DOHH2 (cell line): Measurements from ENCODE around the gene RXFP4.
"Not testable (repeated sequence)": the region's sequence is repeated elsewhere in the genome, so short reads cannot be mapped to it uniquely, and the experiment has no call there.

Experiments
- H3F3A ChIP-seq: fragments of 200-600 bp; sonication (generic), shearing (Covaris generic); 2 replicates; pipeline ENCODE4 v1.6.0; 2016; ENCODE audit warnings: antibody characterized with exemption, mild to moderate bottlenecking; ENCODE audit not compliant: control insufficient read depth, insufficient read depth
- H3K27ac ChIP-seq: fragments of 200-600 bp; sonication (generic); 2 replicates; pipeline ENCODE4 v1.5.1; 2014; ENCODE audit warnings: low read depth, mild to moderate bottlenecking, low read length, moderate library complexity
- H3K27me3 ChIP-seq: fragments of 200-600 bp; sonication (generic); 2 replicates; pipeline ENCODE4 v1.6.1; 2014; ENCODE audit warnings: mild to moderate bottlenecking, low read length, mixed read lengths; ENCODE audit not compliant: control insufficient read depth
- H3K36me3 ChIP-seq: fragments of 200-600 bp; sonication (generic); 2 replicates; pipeline ENCODE4 v1.6.1; 2014; ENCODE audit warnings: mild to moderate bottlenecking, low read length, moderate library complexity, mixed read lengths; ENCODE audit not compliant: control insufficient read depth
- H3K4me1 ChIP-seq: fragments of 200-600 bp; sonication (generic); 2 replicates; pipeline ENCODE4 v1.6.1; 2014; ENCODE audit warnings: mild to moderate bottlenecking, low read length, mixed read lengths; ENCODE audit not compliant: control insufficient read depth
- H3K4me2 ChIP-seq: fragments of 200-600 bp; sonication (generic); 2 replicates; pipeline ENCODE4 v1.6.0; 2014; ENCODE audit warnings: mild to moderate bottlenecking, low read length, moderate library complexity
- H3K4me3 ChIP-seq: fragments of 200-600 bp; sonication (generic); 2 replicates; pipeline ENCODE4 v1.5.1; 2014; ENCODE audit warnings: mild to moderate bottlenecking, low read length, mixed read lengths
- H3K79me2 ChIP-seq: fragments of 200-600 bp; sonication (generic); 2 replicates; pipeline ENCODE4 v1.6.1; 2014; ENCODE audit warnings: mild to moderate bottlenecking, low read length, mixed read lengths; ENCODE audit not compliant: control insufficient read depth
- H3K9me2 ChIP-seq: fragments of 200-600 bp; sonication (generic); replicated peaks from 2 replicates; pipeline ENCODE4 v1.6.1; 2014; ENCODE audit warnings: mild to moderate bottlenecking, low read length, mixed read lengths; ENCODE audit not compliant: control insufficient read depth
- H3K9me3 ChIP-seq: fragments of 200-600 bp; sonication (generic); 2 replicates; pipeline ENCODE4 v1.6.1; 2014; ENCODE audit warnings: antibody characterized with exemption, low read length, mixed read lengths; ENCODE audit not compliant: control insufficient read depth, insufficient read depth
- H4K20me1 ChIP-seq: fragments of 200-600 bp; sonication (generic); 2 replicates; pipeline ENCODE4 v1.6.0; 2014; ENCODE audit warnings: low read depth, mild to moderate bottlenecking, antibody characterized with exemption, low read length, moderate library complexity; ENCODE audit not compliant: control insufficient read depth, insufficient read depth
- EZH2phosphoT487 ChIP-seq: fragments of 200-600 bp; sonication (generic); IDR thresholded peaks from 2 replicates; pipeline ENCODE4 v1.6.1; 2017; ENCODE audit warnings: borderline replicate concordance, mild to moderate bottlenecking, antibody characterized with exemption, low read length, moderate library complexity, mixed read lengths
- TF ChIP-seq, protein P1 (sequence below): fragments of 200-600 bp; sonication (generic); IDR thresholded peaks from one replicate; pipeline ENCODE4 v1.5.1; 2014; ENCODE audit warnings: antibody characterized with exemption, mild to moderate bottlenecking, low read depth, low read length; ENCODE audit not compliant: poor library complexity, severe bottlenecking

RXFP4 gene, protein sequence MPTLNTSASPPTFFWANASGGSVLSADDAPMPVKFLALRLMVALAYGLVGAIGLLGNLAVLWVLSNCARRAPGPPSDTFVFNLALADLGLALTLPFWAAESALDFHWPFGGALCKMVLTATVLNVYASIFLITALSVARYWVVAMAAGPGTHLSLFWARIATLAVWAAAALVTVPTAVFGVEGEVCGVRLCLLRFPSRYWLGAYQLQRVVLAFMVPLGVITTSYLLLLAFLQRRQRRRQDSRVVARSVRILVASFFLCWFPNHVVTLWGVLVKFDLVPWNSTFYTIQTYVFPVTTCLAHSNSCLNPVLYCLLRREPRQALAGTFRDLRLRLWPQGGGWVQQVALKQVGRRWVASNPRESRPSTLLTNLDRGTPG

DNA sequence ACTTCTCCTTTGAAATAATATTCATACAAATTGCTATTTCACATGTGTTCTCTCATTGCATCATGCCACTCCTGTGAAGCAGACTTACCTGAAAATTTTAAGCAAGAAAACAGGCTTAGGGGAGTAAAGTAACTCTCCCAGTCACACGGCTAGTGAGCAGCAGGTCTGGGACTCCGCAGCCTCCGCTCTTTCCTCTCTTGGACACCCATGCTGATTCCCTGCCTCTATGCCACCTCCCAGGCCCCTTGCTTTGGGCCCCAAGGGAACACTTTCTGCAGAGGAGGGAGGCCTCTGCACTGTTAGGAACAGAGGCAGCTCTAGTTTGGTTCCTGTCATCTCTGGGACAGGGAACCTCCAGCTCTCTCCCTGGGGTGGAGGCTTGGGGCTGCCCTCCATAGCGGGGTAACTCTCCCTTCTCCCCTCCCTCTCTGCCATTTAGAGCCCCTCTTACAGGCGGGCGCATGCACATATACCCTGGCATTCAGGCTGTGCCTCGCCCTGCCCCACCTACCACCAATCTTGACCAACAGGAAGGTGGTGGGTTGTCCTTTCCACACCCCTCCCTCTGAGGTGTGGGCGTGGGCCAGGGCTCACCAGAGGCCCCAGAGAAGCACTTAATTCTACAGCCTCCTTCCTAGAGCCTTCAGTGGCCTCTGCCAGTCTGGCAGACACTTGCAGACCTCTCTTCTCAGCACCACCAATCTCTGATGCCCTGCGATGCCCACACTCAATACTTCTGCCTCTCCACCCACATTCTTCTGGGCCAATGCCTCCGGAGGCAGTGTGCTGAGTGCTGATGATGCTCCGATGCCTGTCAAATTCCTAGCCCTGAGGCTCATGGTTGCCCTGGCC lies at the start of gene RXFP4:
Gene RXFP4 (plus strand): TSS at position 646 of the 852 bp plus-strand sequence. CDS start 72 bp downstream, at position 718.
- Histone ChIP-seq H3K79me2 (no peaks in the 10 kb centered on the region), H3K9me3 (no peaks in the 10 kb centered on the region), H3K27me3 (no peaks in the 10 kb centered on the region), H4K20me1 (no peaks in the 10 kb centered on the region), H3F3A (peaks cover 5% of the 10 kb centered on the region), H3K36me3 (peaks cover 11% of the 10 kb centered on the region), H3K27ac (peak within 1 kb of the TSS; percentile 28), H3K4me1 (peaks cover 60% of the 10 kb centered on the region), H3K9me2 (no peaks in the 10 kb centered on the region), H3K4me3 (peak within 1 kb of the TSS; percentile 4), H3K4me2 (peak within 1 kb of the TSS; percentile 49)
- TF ChIP-seq, protein P1, sequence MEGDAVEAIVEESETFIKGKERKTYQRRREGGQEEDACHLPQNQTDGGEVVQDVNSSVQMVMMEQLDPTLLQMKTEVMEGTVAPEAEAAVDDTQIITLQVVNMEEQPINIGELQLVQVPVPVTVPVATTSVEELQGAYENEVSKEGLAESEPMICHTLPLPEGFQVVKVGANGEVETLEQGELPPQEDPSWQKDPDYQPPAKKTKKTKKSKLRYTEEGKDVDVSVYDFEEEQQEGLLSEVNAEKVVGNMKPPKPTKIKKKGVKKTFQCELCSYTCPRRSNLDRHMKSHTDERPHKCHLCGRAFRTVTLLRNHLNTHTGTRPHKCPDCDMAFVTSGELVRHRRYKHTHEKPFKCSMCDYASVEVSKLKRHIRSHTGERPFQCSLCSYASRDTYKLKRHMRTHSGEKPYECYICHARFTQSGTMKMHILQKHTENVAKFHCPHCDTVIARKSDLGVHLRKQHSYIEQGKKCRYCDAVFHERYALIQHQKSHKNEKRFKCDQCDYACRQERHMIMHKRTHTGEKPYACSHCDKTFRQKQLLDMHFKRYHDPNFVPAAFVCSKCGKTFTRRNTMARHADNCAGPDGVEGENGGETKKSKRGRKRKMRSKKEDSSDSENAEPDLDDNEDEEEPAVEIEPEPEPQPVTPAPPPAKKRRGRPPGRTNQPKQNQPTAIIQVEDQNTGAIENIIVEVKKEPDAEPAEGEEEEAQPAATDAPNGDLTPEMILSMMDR = no peak

DNA sequence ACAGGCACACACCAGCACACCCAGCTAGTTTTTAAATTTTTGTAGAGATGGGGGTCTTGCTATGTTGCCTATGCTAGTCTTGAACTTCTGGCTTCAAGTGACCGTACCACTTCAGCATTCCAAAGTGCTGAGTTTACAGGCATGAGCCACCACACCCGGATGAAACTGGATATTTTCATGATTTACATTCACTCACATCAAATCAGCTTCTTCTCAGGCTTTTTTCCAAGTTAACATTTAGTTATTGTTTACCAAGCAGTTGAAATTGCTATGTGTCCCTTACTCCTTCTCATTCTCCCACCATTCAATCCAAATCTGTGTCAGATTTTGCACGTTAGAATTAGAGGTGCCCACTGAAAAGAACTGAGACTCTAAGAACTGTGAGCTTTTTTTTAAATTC lies 48.6 kb upstream of the RXFP4 start:
- peaks cover 12% of the 10 kb centered on the region; the same call in 1 of the 2 replicates for H3F3A ChIP-seq
- peaks cover 5% of the 10 kb centered on the region for H3K36me3 ChIP-seq
- H3K27me3 ChIP-seq = no peaks in the 10 kb centered on the region
- H3K4me3 ChIP-seq = no peak overlapping the region
- H3K4me1 ChIP-seq = peaks cover 11% of the 10 kb centered on the region
- H3K79me2 ChIP-seq = no peaks in the 10 kb centered on the region
- no peaks in the 10 kb centered on the region for H3K9me3 ChIP-seq
- TF ChIP-seq EZH2phosphoT487 = no peak
- TF ChIP-seq, protein P1 = no peak
- 0 out of 2 replicates have a peak, but pooled peaks cover 2% of the 10 kb centered on the region for H4K20me1 ChIP-seq
- H3K4me2 ChIP-seq = no peak overlapping the region
- H3K27ac ChIP-seq = no peak overlapping the region
- no peaks in the 10 kb centered on the region for H3K9me2 ChIP-seq

DNA sequence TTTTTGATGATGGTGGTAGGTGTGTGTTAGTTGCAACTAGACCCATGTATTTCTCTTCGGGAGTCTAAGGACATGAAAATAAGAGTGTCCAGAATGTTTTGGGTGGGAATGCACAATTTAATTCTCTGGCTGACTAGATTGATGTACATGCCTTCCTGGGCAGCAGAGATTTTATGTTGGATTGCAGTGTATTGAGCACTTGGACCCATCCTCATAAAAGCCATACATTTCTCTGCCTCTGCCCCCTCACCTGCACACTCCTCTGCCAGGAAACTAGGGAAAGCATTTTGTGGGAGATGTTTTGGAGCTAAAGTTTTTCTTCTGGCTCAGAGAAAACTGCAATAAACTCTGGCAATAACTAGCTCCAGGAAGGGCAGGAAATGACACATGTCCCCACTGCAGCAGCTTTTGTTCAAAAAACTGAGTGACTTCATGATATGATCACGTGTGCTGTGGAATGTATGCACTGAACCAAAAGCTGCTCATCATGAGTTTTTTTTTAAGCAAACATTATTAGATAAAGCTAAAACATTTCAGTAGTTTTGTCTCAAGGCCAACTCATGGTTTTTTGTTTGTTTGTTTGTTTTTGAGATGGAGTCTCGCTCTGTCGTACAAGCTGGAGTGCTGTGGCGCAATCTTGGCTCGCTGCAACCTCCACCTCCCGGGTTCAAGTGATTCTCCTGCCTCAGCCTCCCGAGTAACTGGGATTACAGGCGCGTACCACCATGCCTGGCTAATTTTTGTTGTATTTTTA lies 47.9 kb upstream of the RXFP4 start:
- no peak overlapping the region for H3K4me3 ChIP-seq
- H4K20me1 ChIP-seq = 0 out of 2 replicates have a peak, but pooled peaks cover 2% of the 10 kb centered on the region
- peaks cover 11% of the 10 kb centered on the region for H3K36me3 ChIP-seq
- no peaks in the 10 kb centered on the region for H3K27me3 ChIP-seq
- H3K9me3 ChIP-seq = no peaks in the 10 kb centered on the region
- no peak overlapping the region for H3K27ac ChIP-seq
- TF ChIP-seq EZH2phosphoT487 = no peak
- TF ChIP-seq, protein P1 = no peak
- no peak overlapping the region for H3K4me2 ChIP-seq
- peaks cover 11% of the 10 kb centered on the region for H3K4me1 ChIP-seq
- peaks cover 12% of the 10 kb centered on the region; the same call in 1 of the 2 replicates for H3F3A ChIP-seq
- H3K79me2 ChIP-seq = no peaks in the 10 kb centered on the region
- H3K9me2 ChIP-seq = no peaks in the 10 kb centered on the region

DNA sequence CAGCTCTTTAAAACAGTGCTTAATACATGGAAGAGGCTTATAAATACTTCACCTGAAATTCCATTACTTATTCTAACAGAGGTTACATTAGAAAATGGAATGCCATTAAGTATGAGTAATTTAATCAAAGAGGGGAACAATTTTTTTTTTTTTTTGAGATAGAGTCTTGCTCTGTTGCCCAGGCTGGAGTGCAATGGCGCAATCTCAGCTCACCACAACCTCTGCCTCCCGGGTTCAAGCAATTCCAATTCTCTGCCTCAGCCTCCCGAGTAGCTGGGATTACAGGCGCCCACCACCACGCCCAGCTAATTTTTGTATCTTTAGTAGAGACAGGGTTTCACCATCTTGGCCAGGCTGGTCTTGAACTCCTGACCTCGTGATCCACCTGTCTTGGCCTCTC lies 45.8 kb upstream of the RXFP4 start:
- not testable (repeated sequence) for H4K20me1 ChIP-seq, H3K9me3 ChIP-seq, H3K4me2 ChIP-seq, H3K9me2 ChIP-seq, H3K79me2 ChIP-seq, H3K4me3 ChIP-seq, H3K27ac ChIP-seq, H3K27me3 ChIP-seq
- H3K4me1 ChIP-seq = peaks cover 15% of the 10 kb centered on the region
- peaks cover 12% of the 10 kb centered on the region; the same call in 1 of the 2 replicates for H3F3A ChIP-seq
- peaks cover 30% of the 10 kb centered on the region for H3K36me3 ChIP-seq

DNA sequence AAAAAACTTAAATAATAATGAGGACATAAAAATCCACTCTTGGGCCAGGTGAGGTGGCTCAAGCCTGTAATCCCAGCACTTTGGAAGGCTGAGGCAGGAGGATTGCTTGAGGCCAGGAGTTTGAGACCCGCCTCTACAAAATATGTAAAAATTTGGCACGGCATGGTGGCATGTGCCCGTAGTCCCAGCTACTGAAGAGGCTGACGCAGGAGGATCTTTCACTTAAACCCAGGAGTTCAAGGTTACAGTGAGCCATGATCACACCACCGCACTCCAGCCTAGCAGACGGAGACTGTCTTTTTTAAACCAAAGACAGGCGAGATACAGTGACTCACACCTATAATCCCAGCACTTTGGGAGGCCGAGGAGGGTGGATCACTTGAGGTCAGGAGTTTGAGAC lies 45.0 kb upstream of the RXFP4 start:
- not testable (repeated sequence) for H3K27me3 ChIP-seq, H3K4me2 ChIP-seq, H3K9me3 ChIP-seq, H3K27ac ChIP-seq, H3K4me3 ChIP-seq, H3K79me2 ChIP-seq, H3K9me2 ChIP-seq, H4K20me1 ChIP-seq
- H3F3A ChIP-seq = peaks cover 12% of the 10 kb centered on the region; the same call in 1 of the 2 replicates
- peaks cover 37% of the 10 kb centered on the region for H3K36me3 ChIP-seq
- peaks cover 15% of the 10 kb centered on the region for H3K4me1 ChIP-seq
